GM19463 (cell line): ENCODE measurements around the gene RHBDF2.

ENCODE experiments used
- ATAC-seq: cut with Tn5 transposase; IDR thresholded peaks from one replicate; pipeline ENCODE4 v1.9.1; 2021; ENCODE audit warnings: mild to moderate bottlenecking, moderate library complexity; ENCODE audit not compliant: unreplicated experiment

Gene RHBDF2

DNA sequence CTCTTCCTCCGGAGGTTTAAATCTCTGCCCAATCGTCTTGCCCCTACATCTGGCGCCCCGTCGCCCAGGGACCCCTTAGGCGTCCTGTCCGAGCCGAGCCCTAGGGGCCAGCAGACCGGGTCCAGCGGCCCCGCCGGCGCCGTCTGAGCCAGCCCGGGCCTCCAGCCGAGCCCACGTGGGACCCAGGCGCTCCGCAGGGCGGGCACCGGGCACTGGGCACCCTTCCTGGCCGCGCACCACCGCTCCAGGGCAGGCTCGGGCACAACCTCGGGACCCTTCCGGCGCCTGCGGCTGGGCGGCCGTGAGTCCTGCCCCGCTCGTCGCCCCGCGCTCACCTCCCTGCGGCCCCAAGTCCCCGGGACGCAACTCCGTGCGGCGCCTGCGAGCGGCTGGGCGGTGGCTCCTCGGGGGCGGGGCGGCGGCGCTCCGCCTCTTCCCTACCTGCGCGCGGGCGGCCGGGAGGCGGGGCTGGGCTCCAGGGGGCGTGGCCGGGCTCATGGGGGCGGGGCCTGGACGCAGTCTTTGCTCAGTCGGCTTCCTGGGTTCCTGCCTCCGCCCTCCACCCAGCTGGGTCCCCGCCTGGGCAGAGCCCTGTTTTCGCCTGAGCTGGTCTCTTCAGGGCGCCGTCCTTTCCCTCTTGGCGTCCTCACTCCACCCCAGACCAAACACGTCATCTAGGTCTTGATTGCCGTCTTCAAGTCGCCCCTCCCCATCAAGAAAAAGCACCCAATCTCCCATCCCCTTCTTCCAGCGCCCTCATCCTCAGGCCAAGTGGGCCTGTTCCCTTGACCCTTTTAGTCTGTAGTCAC is at the start of gene RHBDF2:
RHBDF2 (minus strand) TSS at position 406 of the 809 bp plus-strand sequence. CDS start 19,899 bp downstream, outside the sequence.
- ATAC-seq: peak; percentile 74

DNA sequence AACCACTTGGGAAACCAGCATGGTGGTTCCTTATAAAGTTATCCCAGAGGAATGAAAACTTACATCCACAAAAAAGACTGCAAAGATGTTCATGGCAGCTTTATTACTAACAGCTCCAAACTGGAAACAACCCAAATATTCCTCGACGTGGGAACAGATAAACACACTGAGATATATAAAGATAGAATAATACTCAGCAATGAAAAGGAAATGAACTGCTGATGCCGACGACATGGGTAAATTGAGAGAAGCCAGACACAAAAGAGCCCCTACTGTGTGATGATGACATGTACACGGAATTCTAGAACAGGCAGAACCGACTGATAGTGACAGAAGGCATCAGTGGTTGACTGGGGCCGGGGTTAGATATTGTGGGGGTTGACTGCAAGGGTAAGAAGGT is 48.3 kb upstream of the RHBDF2 start:
- no peak for ATAC-seq

DNA sequence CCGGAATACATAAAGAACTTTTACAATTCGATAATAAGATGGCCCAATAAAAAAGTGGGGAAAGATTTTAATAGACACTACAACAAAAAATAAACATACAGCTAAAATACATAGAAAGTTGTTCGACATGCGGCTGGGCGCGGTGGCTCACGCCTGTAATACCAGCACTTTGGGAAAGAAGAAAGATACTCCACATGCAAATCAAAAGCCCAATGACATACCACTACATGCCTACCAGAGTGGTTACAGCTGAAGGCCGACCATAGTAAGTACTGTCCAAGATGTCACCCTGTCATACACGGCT is 47.9 kb upstream of the RHBDF2 start:
- no peak for ATAC-seq

DNA sequence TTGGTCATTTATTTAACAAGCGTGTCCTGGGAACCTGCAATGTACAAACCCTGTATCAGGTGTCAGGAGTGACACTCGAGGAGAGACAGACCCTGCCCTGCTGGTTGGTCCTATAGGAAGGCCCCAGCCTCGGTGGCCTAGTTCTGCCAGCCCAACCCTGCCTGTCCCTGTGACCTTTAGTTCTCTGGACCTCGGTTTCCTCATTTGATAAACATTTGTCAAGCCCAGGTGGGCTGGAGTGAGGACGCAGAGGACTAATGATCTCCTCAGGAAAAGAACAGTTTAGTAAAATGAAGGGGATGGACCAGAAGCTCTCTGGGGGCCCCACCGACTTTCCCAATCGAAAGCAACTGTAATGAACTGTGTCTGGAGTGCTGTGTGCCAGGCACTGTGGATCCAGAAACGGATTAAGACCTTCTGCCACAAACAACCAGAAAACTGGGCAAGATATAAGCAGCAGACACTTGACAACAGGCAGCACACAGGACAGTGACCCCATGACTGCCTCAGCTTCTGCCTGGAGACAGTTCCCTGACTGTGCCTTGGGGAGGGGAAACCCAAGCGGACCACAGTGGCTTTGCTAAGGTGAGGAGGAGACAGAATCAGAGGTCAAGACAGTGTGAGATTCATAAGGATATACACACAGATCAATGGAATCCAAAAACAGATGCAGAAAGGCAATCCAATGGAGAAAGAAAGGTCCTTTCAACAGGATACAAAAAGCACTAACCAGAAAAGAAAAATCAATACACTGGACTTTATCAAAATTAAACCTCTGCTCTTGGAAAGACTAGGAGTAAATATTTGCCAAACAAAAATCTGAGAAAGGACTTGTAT is 47.4 kb upstream of the RHBDF2 start:
- no peak for ATAC-seq

DNA sequence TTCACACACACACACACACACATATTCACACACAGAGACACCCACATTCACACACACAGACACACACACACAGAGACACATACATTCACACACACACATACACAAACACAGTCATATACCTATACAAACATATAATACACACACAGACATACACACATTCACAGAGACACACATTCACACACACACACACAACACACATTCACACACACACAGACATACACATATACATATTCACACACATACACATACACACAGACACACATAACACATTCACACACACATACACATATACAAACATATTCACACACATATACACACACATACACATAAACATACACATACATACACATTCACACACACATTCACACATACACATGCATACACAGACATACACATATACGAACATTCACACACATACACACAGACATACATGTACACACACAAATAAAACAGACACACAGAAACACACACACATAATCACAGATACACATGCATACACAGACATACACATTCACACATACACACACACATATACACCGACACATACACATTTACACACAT is 46.5 kb upstream of the RHBDF2 start:
- no peak for ATAC-seq

DNA sequence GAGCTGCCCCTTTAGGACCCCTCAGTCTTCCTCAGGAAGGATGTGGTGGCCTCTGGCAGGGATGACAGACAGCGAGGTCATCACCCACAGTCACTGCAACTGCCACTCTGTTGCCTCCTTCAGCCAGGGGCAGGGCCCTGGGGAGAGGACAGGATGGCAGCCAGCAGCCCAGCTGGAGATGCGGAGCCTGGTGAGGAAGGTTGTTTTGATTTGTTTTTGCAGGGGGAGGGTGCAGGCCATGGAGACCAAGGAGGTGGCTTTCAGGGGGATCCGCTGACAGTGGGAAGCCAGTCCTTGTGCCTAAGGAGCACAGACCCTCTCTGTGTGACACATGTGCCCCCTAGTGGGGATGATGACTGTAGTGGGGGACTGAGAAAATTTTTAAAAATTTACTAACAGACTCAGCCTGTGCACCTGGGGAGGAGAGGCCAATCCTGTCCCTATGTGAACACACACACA is 46.0 kb upstream of the RHBDF2 start:
- ATAC-seq: no peak

DNA sequence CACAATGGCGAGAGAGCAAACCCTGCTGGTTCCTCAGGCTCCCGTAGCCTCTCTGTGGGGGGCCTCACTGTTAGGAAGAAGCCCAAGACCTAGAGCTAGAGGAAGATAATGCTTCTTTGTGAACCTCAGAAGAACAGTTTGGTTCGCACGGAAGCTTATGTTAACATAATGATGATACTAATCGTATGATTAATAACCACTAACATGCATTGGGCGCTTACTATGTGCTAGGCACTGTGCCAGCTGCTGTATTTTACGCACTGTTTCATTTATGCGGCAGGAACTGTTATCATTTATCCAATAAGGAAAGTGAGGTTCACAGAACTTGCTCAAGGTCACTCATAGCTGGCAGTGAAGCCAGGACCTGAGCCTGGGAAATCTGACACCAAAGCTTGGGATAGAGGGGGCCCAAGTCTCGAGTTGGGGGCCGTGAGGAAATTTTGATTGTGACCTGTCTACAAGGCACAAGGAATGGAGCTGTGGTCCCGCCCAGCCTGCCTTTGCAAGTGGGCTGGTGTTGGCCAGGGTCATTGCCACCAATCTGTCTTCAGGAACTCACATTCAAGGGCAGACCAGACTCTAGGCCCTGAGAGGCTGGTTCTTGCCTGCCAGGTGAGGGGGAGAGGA is 45.4 kb upstream of the RHBDF2 start:
- ATAC-seq: no peak

DNA sequence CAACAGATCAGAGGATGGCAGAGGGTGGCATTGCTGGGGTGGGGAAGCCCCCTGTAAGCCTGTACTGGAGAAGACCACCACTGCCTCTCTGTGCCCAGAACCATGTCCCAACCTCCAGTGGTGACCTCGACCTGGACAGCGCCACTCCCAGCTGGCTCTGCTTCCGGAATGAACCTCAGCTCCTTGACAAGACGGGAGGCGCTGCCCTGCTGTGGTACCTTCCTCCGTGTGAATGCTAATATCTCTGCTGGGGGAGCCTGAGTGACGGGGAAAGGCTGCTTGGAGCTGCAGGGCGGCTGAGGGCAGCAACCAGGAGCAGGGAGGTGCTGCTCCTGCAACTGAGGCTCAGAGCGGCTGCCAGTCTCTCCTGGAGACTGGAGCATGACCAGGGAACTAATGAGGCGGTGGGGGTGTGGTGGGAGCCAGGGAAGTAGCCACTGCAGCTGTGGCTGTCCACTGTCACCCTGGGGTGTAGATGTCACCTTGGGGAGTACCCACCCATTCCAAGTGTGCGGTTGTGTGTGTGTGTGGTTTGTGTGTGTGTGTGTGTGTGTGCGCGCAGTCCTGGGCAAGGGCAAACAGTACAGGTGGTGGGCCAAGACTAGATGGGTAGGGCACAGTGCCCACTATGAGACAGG is 44.8 kb upstream of the RHBDF2 start:
- ATAC-seq: no peak

DNA sequence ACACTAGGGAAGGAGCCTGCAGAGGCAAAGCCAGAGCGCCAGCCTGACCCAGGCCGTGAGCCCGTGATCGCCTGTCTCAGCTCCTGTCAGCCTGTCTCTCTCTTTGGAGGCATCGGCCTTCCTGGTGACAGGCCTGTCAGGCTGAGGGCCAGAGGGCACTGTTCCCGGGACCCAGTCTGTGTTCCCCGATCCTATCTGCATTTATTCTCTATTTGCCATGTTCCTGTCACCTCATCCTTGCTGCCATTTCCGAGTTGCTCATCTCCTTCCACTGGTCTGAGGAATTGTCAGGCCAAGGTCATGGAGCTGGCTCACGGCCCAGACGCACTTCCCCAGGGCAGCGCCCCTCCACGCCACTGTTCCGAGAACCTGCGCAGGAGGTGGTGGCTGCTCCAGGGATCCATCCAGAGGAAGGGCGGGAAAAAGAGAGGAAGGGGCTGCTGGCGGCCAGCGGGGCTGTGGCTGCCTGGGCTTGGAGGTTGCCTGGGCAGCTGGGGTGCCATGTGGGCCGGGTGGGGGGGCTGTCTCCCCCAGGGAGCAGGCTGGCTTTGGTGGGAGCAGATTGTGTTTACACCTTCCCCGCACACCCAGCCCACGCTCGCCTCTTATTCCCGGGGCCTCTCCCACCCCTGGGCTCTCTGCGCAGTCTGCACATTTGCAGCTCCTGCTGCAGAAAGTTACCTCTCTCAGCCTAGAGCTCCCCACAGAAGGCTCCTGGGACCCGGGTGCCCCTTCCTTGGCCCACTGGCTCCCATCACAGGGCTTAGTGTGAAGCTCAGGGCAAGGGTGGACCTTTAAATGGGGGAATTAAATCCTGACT is 43.5 kb upstream of the RHBDF2 start:
- ATAC-seq: no peak

DNA sequence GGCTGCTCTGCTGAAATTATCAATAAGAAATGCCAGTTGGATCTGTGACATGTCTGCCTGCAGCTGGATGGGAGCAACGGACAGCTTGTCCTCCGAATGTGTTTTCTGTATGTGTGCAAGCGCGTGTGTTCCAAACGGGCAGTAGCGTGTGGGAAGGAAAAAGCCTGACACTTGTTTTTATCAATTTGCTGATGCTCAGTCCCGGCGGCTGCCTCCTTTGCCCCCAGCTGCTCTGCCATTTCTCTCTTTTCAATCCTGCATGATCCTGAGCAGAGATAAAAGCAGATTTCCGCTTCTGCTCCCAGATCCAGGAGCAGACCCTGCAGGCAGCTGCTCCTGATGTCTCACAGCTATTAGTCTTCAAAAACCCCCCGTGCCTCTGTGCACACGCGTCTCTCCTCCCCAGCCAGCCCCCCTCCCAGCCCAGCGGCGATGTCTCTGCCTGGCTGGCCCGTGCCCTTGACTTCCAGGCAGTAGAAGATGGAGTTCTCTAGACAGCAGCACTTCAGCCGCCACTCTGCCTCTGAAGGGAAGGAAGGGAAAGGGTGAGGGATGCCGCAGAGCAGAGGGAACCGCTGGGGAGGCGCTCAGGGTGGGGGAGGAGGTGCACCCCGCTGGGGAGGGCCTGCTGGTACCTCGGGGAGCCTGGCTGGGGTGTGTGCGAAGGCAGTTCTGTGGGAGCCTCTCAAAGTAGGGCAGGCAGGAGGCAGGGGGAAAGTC is 42.8 kb upstream of the RHBDF2 start:
- ATAC-seq: no peak

DNA sequence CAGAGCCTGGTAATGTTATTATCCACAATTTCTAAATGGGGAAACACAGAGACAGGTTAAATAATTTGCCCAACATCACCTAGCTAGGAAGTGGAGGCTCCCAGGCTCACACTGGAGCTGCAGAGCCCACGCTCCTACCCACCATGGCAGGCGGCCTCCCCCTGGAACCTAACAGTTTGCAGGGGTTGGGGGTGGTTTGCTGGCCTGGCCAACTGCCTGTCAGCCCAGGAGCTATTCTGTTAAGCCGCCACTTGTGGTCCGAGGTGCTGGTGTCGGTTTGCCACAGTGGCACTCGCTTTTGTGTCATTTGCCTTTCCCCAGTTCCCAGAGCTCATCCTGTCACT is 42.2 kb upstream of the RHBDF2 start:
- ATAC-seq: no peak

DNA sequence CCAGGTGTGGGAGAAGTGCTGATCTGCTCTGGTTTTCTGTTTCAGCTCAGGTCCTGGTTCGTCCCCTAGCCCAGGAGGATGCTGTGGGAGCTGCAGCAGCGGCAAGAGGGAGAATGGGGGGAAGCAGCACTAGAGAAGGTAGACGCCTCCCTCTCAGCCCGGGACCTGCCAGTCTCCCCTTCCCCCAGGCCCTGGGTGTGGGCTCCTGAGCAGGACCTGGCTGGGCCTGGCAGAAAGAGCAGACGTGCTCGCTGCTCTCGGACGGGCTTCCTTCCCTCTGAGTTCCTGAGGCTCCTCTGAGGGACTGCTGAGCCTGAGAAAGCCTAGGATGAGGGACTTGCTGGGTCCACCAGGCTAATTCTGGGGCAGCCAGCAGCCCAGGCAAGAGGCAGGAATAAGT is 41.8 kb upstream of the RHBDF2 start:
- no peak for ATAC-seq

DNA sequence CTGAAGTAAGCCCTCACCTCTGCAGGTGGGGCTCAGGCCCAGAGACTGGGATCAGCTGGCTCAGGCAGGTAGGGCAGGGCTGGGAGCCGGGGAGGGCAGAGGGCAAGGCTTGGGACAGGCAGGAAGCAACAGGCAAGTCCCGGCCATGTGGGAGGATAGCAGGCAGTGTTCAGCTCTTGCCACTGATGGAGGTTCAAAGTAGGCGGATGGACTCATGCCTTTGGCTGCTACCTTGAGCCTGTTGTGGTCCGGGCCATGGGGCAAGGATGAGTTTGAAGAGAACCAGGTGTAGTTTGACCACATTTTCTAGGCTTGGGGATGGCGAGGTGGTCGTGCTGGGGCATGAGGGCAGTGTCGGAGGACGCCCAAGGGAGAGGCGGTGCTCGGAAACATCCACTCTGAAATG is 41.3 kb upstream of the RHBDF2 start:
- ATAC-seq: no peak

DNA sequence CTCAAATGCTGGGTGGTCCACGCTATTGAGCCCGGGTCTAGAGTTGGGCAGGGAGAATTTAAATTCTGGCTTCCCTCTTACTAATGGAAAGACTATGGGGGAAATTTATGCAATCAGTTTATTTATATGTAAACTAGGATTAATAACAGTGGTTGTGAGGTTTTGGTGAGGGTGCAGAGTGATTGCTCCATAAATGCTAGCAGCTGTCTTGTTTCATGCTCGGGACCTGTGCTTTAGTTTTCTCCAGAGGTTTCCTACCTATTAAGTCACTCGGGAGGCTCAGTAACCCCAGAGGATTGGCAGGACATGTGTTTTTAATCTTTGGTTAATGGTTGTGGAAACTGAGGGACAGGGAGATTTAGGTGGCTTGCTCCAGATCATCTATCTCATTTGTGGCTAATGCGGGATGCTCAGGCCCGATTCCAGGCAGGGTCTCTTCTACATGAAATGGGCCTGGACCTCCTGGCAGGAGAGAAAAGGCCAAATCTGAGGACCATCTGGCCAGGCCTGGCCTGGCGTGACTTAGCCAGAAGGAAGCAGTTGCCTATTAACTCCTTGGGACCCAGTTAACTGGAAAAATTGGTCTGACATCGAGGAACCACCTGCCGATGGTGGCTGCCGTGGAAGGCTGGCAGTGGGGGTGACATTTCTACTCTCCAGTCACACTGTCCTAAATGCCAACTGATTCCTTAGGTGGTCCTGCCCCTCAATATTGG is 40.7 kb upstream of the RHBDF2 start:
- no peak for ATAC-seq

DNA sequence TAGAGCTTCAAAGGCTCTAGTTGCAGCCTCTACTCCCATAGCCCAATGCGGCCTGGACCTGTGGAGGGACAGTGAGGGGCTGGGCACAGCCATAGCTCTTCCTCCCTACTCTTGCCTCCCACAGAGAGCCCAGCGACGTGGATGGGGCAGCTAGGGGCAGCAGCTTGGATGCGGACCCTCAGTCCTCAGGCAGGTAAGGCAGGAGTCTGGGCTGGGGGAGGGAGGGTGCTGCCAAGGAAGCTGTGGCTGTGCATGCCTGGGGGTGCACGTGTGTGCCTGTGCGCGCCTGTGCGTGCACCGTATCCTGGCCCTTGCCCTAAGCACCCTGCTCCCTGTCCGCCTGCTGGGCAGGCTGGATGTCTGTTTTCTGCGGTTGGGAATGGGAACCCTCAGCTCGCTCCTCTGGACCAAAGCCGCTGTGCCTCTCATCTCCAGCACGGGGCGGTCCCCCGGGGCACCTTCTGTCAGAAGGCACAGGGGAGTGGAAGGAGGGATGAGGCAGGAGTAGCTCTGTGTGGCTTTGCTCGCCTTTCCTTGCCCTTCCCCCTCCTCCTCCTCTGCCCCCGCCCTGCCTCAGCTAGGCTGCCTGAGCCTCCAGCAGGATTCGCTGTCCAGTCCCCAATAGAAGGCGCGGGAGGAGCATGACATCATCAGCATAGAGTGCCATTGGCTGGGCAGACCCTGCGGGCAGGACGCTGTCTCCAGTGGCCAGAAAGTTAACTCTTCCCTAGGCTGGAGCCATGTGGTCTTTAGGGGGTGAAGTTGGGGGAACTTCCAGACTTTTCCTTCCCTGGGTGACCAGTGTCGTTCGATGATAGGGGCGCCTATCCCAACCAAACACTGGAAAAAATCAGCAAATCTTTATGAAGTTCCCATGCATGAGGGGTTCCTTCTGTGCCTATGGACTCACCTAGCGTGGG is 39.4 kb upstream of the RHBDF2 start:
- peak; percentile 54 for ATAC-seq

DNA sequence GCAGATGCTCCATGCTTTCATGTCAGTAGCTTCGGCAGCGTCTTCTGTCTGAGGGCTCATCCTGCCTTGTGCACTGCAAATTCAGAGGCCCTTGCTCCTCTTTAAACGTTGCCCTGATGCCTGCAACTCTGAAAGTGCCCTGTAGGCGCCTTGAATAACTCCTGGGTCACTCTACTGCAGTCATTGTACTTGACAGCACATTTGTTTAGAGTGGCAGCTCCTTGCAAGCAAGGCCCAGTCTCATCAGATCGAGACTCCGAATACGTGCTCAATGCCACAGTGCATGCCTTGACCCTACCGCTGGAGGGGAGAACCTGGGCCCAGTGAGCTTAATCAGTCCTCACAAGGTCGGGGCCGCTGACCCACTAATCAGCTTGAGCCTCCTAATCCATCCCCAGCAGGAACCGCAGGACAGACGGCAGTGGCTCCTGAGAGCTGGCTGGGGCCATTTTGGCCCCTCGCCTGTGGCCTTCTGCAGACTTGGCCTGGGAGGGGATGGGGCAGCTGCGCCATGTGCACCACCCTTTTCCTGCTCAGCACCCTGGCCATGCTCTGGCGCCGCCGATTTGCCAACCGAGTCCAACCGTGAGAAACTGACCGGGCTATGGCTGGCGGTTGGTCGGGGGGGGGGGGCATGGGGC is 38.5 kb upstream of the RHBDF2 start, which contains the start of gene PRCD:
PRCD (plus strand) TSS at position 414 of the 641 bp plus-strand sequence; CDS start at position 512, 98 bp downstream.
- no peak for ATAC-seq

DNA sequence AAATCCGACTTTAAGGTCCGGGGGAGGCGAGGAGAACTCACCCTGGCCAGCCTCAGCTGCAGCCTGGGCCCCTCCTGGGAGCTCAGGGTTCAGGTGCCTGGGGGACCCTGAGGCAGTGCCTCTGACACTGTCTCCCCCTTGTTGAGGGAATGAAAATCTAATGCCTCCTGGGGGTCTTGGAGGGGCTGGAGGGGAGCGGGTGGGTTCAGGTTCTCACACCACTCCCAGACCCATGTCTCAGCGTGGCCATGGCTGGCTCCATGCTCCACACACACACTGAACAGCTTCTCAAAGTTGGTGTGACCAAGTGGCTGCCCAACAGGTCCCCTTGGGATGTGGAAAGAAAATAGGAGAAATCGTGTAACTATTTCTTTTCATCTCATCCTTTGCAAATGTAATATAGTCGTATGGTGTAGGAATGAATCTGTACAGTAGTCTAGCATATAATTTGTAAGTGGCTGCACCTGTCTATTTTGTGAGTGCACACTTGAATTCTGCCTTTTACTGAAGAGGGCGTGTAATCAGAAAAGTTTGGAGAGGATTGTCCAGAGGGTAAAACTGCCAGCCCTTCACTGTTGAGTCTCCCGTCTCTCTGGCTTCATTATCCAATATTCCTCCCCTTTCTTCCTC is 37.8 kb upstream of the RHBDF2 start:
- ATAC-seq: no peak
